Measurements from ENCODE around the gene NEAT1. TPM values are rescaled to one million over a fixed set of nuclear protein-coding genes. Genes with fewer than 3 reads are reported as not detected.

NEAT1 gene
- total RNA-seq, 4 donors from 2014 or later = 21.0 to 341 (median 183) TPM

DNA sequence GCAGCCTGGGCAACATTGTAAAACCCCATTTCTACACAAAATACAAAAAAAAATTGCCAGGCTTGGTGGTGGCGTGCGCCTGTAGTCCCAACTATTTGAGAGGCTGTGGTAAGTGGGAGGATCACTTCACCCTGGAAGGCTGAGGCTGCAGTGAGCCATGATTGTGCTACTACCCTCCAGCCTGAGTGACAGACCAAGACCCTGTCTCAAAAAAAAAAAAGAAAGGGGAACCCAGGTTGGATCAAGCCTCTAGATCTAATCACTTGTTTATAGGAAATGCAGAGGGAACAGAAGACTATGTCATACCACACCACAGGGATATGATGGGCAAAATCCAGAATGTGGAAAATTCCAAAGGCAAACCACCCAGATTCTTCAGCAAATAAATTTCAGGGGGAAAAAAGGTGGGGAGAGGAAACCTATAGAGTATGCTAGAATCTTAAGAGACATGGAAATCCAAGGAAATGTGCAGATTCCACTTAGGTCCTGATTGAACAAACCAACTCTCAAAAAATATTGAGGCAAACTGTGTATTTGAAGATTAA, 59.8 kb downstream of the NEAT1 start:
- Histone ChIP-seq H3K36me3 (no peaks in the 10 kb centered on the region), H3K27me3 (no peaks in the 10 kb centered on the region), H3K9me3 (no peaks in the 10 kb centered on the region), H3K4me3 (no peak overlapping the region), H3K4me1 (peaks cover 17 to 93% (median 49%) of the 10 kb centered on the region in 3 donors), H3K27ac (peak overlapping the region; percentile 75 to 98 (median 96))
- TF ChIP-seq POLR2AphosphoS5 (IDR thresholded peaks at IDR 0.05) (no peak), POLR2A (IDR thresholded peaks at IDR 0.05) (no peak), CTCF (IDR thresholded peaks at IDR 0.05) (no peak), EP300 (IDR thresholded peaks at IDR 0.05) (no peak)
- 74% methylated on average over 2 of the region's 2 CpGs; no CpG with 5 or more reads in 1 of the 2 donors for WGBS, 2 donors (ENCODE audit: low coverage in 1 of 2)
- no peak for ATAC-seq

- 14 to 39% methylated on average over 3 to 5 of the region's 5 CpGs for WGBS, 2 donors (ENCODE audit: low coverage in 1 of 2)
- TF ChIP-seq POLR2AphosphoS5 (IDR thresholded peaks at IDR 0.05) (no peak), EP300 (IDR thresholded peaks at IDR 0.05) (no peak), POLR2A (IDR thresholded peaks at IDR 0.05) (no peak), CTCF (IDR thresholded peaks at IDR 0.05) (no peak)
- H3K27ac ChIP-seq = peak overlapping the region; percentile 75 to 99 (median 97)
- H3K4me1 ChIP-seq = peaks cover 34 to 93% (median 59%) of the 10 kb centered on the region in 3 donors
- H3K27me3 ChIP-seq = no peaks in the 10 kb centered on the region
- H3K9me3 ChIP-seq = no peaks in the 10 kb centered on the region
- no peak for ATAC-seq
- no peak overlapping the region for H3K4me3 ChIP-seq
- no peaks in the 10 kb centered on the region for H3K36me3 ChIP-seq
These were observed 63.3 kb downstream of the NEAT1 start for GRCh38 chr11:65485920-65486219.

DNA sequence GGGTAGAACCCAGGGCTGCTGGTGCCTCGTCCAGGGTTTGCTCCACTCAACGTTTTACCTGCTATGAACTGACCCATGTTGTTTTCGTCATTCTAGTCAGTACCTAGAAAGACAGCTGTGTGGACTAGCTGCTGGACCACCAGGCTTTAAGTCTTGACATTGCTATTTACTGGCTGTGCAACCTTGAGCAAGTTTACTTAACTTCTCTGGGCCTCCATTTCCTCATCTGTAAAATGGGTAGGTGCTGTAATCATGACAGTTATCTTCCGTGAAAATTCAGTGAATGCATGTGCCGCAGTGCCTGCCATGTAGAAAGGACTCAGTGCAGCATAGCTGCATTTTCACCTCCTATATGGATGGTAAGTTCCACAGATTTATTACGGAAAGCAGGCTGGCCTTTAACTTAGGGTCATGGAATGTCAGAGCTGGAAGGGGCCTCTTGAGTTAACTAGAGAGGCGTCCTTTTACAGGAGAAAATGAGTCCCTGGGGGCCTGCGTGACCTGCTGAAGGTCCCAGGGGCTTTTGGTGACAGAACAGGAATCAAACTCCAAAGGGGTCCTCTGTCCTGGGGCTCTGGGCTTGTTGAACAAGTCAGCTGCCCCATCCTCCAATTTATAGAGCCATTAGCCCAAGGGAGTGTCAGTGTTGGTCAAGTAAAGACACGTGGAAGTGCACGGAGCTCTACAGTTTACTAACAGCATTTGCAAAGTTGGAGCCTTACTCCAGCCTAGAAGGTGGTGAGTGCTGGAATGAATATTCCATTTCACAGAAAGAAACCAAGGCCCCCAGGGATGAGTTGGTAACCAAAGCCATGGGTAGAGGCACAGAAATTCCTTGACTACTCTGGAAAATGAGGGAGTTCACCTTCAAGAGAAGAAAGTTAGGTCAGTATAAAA, 64.2 kb downstream of the NEAT1 start:
- 62 to 68% methylated on average over 6 to 7 of the region's 10 CpGs for WGBS, 2 donors (ENCODE audit: low coverage in 1 of 2)
- Histone ChIP-seq H3K9me3 (no peaks in the 10 kb centered on the region), H3K4me3 (no peak overlapping the region), H3K27me3 (no peaks in the 10 kb centered on the region), H3K27ac (peak overlapping the region; percentile 75 to 99 (median 97)), H3K4me1 (peaks cover 42 to 93% (median 67%) of the 10 kb centered on the region in 3 donors), H3K36me3 (no peaks in the 10 kb centered on the region)
- no peak for ATAC-seq
- TF ChIP-seq POLR2A (IDR thresholded peaks at IDR 0.05) (no peak), CTCF (IDR thresholded peaks at IDR 0.05) (no peak), POLR2AphosphoS5 (IDR thresholded peaks at IDR 0.05) (no peak), EP300 (IDR thresholded peaks at IDR 0.05) (no peak)

DNA sequence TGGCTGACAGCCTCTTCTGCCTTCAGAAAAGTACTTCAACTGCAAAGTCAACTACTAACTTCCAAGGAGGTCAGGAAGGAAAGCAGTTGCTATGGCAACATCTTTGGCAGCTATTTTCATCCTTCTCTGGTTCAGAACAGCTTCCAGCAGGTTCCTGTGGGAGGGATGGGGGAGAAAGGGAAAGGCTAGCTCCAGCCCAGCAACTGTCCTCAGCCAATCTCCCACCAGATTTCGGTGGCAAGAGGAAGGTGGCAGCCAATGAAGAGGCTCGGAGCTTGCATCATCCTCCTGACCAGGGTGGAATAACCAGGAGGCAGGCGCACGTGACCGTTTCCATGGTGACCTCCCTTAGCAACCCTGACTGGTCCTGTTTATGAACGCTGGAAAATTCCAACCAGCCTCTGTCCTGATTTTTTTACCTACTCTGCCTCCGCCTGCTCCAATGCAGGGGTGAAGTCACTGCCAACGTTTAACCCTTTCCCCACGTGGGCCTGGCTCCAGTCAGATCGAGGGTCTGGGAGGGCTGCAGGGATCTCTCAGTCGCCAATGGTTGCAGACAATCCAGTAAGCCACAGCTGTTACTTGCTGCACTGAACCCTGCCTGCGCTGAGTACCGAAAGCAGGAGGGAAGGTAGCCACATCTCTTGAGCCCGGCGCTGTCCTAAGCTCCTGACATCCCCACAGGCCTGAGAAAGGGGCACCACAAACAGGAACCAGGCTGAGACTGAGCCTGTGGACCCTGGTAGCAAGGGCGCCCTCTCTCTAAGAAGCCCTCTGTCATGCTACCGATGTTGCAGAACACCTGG, 65.1 kb downstream of the NEAT1 start:
- TF ChIP-seq POLR2A (IDR thresholded peaks at IDR 0.05) = no peak
- TF ChIP-seq CTCF (IDR thresholded peaks at IDR 0.05) = peak in 1 of 4 experiments; percentile 21
- no peak for TF ChIP-seq EP300 (IDR thresholded peaks at IDR 0.05)
- TF ChIP-seq POLR2AphosphoS5 (IDR thresholded peaks at IDR 0.05) = peak; percentile 60
- Histone ChIP-seq H3K9me3 (no peaks in the 10 kb centered on the region), H3K27me3 (no peaks in the 10 kb centered on the region), H3K27ac (peak overlapping the region; percentile 96 to 99 (median 98)), H3K4me3 (peak overlapping the region in 1 of 2 donors; percentile 29), H3K36me3 (no peaks in the 10 kb centered on the region), H3K4me1 (peaks cover 42 to 93% (median 72%) of the 10 kb centered on the region in 3 donors)
- WGBS, 2 donors (ENCODE audit: low coverage in 1 of 2) = 0 to 12% methylated on average over 4 to 5 of the region's 17 CpGs
- peak; percentile 94 for ATAC-seq

Data from gastroesophageal sphincter (tissue), 4 donors.